ENCODE measurements around the gene KCTD8. TPM values are rescaled to one million over a fixed set of nuclear protein-coding genes. Genes with fewer than 3 reads are reported as not detected.

The KCTD8 gene
- total RNA-seq, 1 experiment from 2014 or later = 1.1 TPM

GRCh38 chr4:44438687-44439086, 9.9 kb downstream of the KCTD8 start:
- Histone ChIP-seq H3K18ac (ENCODE audit: insufficient read length, low read depth, low read length) (no peak overlapping the region), H4K8ac (replicated peaks; ENCODE audit: insufficient read length, low read depth, low read length) (no peak overlapping the region), H2BK12ac (ENCODE audit: insufficient read length, low read depth, low read length) (no peak overlapping the region), H3K9me3 (ENCODE audit: control insufficient read depth, low read depth, low read length) (no peaks in the 10 kb centered on the region), H3K79me2 (ENCODE audit: insufficient read depth, low read length) (no peaks in the 10 kb centered on the region), H3T11ph (ENCODE audit: low read length) (no peak overlapping the region), H3K4me1 (ENCODE audit: insufficient read depth, low read length) (no peaks in the 10 kb centered on the region), H4K20me1 (ENCODE audit: control insufficient read depth, insufficient read depth, insufficient read length) (no peaks in the 10 kb centered on the region), H2BK120ac (ENCODE audit: low read depth, low read length, poor library complexity, severe bottlenecking) (no peak overlapping the region), H4K5ac (ENCODE audit: insufficient read length, low read depth, low read length) (no peak overlapping the region), H3K4me2 (ENCODE audit: insufficient read depth, insufficient read length, low read length) (no peak overlapping the region), H3K79me1 (ENCODE audit: insufficient read depth, low read depth, low read length, poor library complexity, severe bottlenecking) (no peaks in the 10 kb centered on the region), H3K14ac (ENCODE audit: insufficient read depth, low read length) (no peak overlapping the region), H3K27me3 (ENCODE audit: insufficient read depth, low read length) (no peaks in the 10 kb centered on the region), H2AK5ac (ENCODE audit: insufficient read length, low read length) (no peak overlapping the region), H4K91ac (ENCODE audit: insufficient read length, low read depth, low read length) (no peak overlapping the region), H3K9ac (ENCODE audit: extremely low read depth, insufficient read length, low read length) (no peak overlapping the region), H3K23ac (ENCODE audit: insufficient read length, low read depth, low read length) (no peak overlapping the region), H2BK5ac (ENCODE audit: insufficient read length, low read length) (no peak overlapping the region), H3K23me2 (ENCODE audit: insufficient read length, low read depth, low read length, poor library complexity, severe bottlenecking) (no peaks in the 10 kb centered on the region), H2BK20ac (ENCODE audit: low read depth, low read length, poor library complexity, severe bottlenecking) (no peak overlapping the region), H3K4ac (ENCODE audit: low read depth, low read length) (no peak overlapping the region), H3K56ac (ENCODE audit: insufficient read length, low read depth, low read length) (no peak overlapping the region), H2AFZ (ENCODE audit: low read length) (no peak overlapping the region), H2BK15ac (ENCODE audit: low read depth, low read length) (no peak overlapping the region), H3K27ac (ENCODE audit: insufficient read length, low read depth, low read length) (no peak overlapping the region)
- Mint-ChIP-seq H3K4me3 (no peak overlapping the region), H3K9me3 (no peaks in the 10 kb centered on the region), H3K27me3 (ENCODE audit: low read depth) (no peaks in the 10 kb centered on the region), H3K27ac (no peak overlapping the region; a peak in 1 of 7 replicates), H3K4me1 (peaks cover 5 to 19% of the 10 kb centered on the region in 2 experiments), H3K36me3 (ENCODE audit: insufficient read depth in 1 of 3, low read depth in 3 of 3) (no peaks in the 10 kb centered on the region; a peak in 1 of 7 replicates)
- no peak for DNase-seq
- TF ChIP-seq CTCF (conservative IDR thresholded peaks at IDR 0.05) = no peak

Data from H9 (cell line).